Caco-2 (cell line): ENCODE measurements around the gene SMC4. TPM values are rescaled to one million over a fixed set of nuclear protein-coding genes. Genes with fewer than 3 reads are reported as not detected.

Source experiments
- BruUV-seq: library from RNA; stranded (reverse); fragments of 400-500 nt; replicated peaks from 2 replicates; lab custom pipeline; 2021; lab: Mats Ljungman, UMichigan
- CTCF ChIA-PET: fragments of 300-600 bp; sonication (Branson Sonifier 250); formaldehyde crosslinking; loops from one replicate; lab custom pipeline; 2022; ENCODE audit warnings: antibody characterized with exemption; lab: Charles Lee
- POLR2A ChIA-PET: fragments of 300-600 bp; sonication (Branson Sonifier 250); formaldehyde crosslinking; loops from one replicate; lab custom pipeline; 2022; ENCODE audit warnings: antibody characterized with exemption; lab: Charles Lee
- DNase-seq, 2 experiments: peaks; one replicate each; pipeline versions ENCODE4 v3.0.0 to v3.0.0-alpha.2; 2020 to 2022
- H3K27me3 ChIP-seq: replicated peaks from 2 replicates; pipeline ENCODE4 v1.6.0; 2011; ENCODE audit warnings: low read length; ENCODE audit not compliant: control insufficient read depth, insufficient read depth
- H3K36me3 ChIP-seq: 2 replicates; pipeline ENCODE4 v1.5.1; 2011; ENCODE audit warnings: low read length; ENCODE audit not compliant: control insufficient read depth, insufficient read depth
- H3K4me1 ChIP-seq: fragments of 250-450 bp; sonication (Bioruptor Pico); 2 replicates; pipeline ENCODE4 v1.5.1; 2020; ENCODE audit warnings: mild to moderate bottlenecking
- H3K4me3 ChIP-seq: 2 replicates; pipeline ENCODE4 v1.5.1; 2011; ENCODE audit warnings: low read depth, mild to moderate bottlenecking, control low read depth, low read length
- H3K9me3 ChIP-seq: fragments of 250-450 bp; sonication (Bioruptor Pico); 2 replicates; pipeline ENCODE4 v1.5.1; 2020; ENCODE audit warnings: mild to moderate bottlenecking, moderate library complexity
- H3K27ac Mint-ChIP-seq: one replicate; pipeline ENCODE4 v1.8.0; 2022; ENCODE audit warnings: mixed read lengths; ENCODE audit not compliant: unreplicated experiment
- H3K27me3 Mint-ChIP-seq: one replicate; pipeline ENCODE4 v1.8.0; 2022; ENCODE audit warnings: mixed read lengths; ENCODE audit not compliant: insufficient read depth, unreplicated experiment
- H3K36me3 Mint-ChIP-seq: one replicate; pipeline ENCODE4 v1.8.0; 2022; ENCODE audit warnings: mild to moderate bottlenecking, mixed read lengths; ENCODE audit not compliant: insufficient read depth, unreplicated experiment
- H3K4me1 Mint-ChIP-seq: one replicate; pipeline ENCODE4 v1.8.0; 2022; ENCODE audit warnings: low read depth, mixed read lengths; ENCODE audit not compliant: unreplicated experiment
- H3K4me3 Mint-ChIP-seq: one replicate; pipeline ENCODE4 v1.8.0; 2022; ENCODE audit warnings: mild to moderate bottlenecking, moderate library complexity, mixed read lengths; ENCODE audit not compliant: unreplicated experiment
- H3K9me3 Mint-ChIP-seq: one replicate; pipeline ENCODE4 v1.8.0; 2022; ENCODE audit warnings: mixed read lengths; ENCODE audit not compliant: unreplicated experiment
- CTCF ChIP-seq, 2 experiments: fragments of 200-600 bp in 1 of 2; IDR thresholded peaks; 1 replicate in 1 of 2; 2 replicates in 1 of 2; pipeline versions ENCODE4 v1.5.1 to v1.8.0; 2011 to 2022; ENCODE audit warnings: antibody characterized with exemption in 1 of 2, control low read depth in 1 of 2, inconsistent platforms in 1 of 2, low read depth in 1 of 2, low read length in 1 of 2, mild to moderate bottlenecking in 1 of 2, moderate library complexity in 1 of 2; ENCODE audit not compliant: insufficient read depth in 1 of 2, severe bottlenecking in 1 of 2, unreplicated experiment in 1 of 2
- intact Hi-C: fragments of 100-400 bp; cut with micrococcal nuclease; formaldehyde crosslinking; loops from one replicate; pipeline ENCODE4 v1.10.0; 2022; ENCODE audit not compliant: unreplicated experiment
- total RNA-seq: library from RNA; stranded (reverse); gene quantifications from 2 replicates; pipeline ENCODE4 v1.2.3, GENCODE V29; 2022

Gene SMC4
- total RNA-seq, 1 experiment from 2014 or later, result 133 TPM

GRCh38 chr3:160455846-160456245 lies 56.4 kb downstream of the SMC4 start:
- no peaks in the 10 kb centered on the region for H3K27me3 ChIP-seq
- ChIA-PET POLR2A (no interaction called here), CTCF (no interaction called here)
- no peak overlapping the region for H3K4me3 ChIP-seq
- Mint-ChIP-seq H3K4me1 (no peaks in the 10 kb centered on the region), H3K9me3 (no peaks in the 10 kb centered on the region), H3K27me3 (peaks cover 11% of the 10 kb centered on the region), H3K36me3 (no peaks in the 10 kb centered on the region), H3K4me3 (no peak overlapping the region), H3K27ac (no peak overlapping the region)
- no TSS peak for BruUV-seq
- intact Hi-C loops, result no loop called here
- TF ChIP-seq CTCF (IDR thresholded peaks at IDR 0.05; ENCODE audit: insufficient read depth in 1 of 2, low read depth in 1 of 2, low read length in 1 of 2, severe bottlenecking in 1 of 2, unreplicated experiment in 1 of 2), result no peak
- H3K9me3 ChIP-seq, result no peaks in the 10 kb centered on the region
- DNase-seq, result no peak
- H3K4me1 ChIP-seq, result no peaks in the 10 kb centered on the region
- no peaks in the 10 kb centered on the region for H3K36me3 ChIP-seq

DNA sequence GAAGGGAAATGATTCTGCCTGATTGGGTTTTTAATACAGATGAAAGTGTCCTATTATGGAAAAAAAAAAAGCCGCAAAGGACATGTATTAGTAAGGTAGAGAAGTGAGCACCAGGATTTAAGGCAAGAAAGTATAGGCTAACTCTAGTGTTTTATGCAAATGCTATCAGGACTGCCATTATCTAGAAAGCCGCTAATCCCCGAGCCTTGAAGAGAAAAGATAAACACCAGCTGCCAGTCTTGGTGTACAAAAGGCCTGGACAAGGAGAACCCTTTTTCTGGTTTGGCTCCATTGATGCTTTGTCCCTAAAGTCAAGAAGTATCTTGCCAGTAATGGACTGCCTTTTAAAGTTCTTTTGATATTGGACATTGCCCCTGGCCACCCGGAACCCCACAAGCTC lies 58.7 kb downstream of the SMC4 start:
- Histone ChIP-seq H3K27me3 (no peaks in the 10 kb centered on the region), H3K4me3 (no peak overlapping the region), H3K9me3 (no peaks in the 10 kb centered on the region), H3K36me3 (no peaks in the 10 kb centered on the region), H3K4me1 (no peaks in the 10 kb centered on the region)
- CTCF ChIA-PET, result no interaction called here
- POLR2A ChIA-PET, result no interaction called here
- Mint-ChIP-seq H3K9me3 (no peaks in the 10 kb centered on the region), H3K27me3 (peaks cover 11% of the 10 kb centered on the region), H3K4me3 (no peak overlapping the region), H3K4me1 (no peaks in the 10 kb centered on the region), H3K36me3 (no peaks in the 10 kb centered on the region), H3K27ac (no peak overlapping the region)
- DNase-seq, result no peak
- no peak for TF ChIP-seq CTCF (IDR thresholded peaks at IDR 0.05; ENCODE audit: insufficient read depth in 1 of 2, low read depth in 1 of 2, low read length in 1 of 2, severe bottlenecking in 1 of 2, unreplicated experiment in 1 of 2)
- BruUV-seq, result no TSS peak
- intact Hi-C loops, result no loop called here

DNA sequence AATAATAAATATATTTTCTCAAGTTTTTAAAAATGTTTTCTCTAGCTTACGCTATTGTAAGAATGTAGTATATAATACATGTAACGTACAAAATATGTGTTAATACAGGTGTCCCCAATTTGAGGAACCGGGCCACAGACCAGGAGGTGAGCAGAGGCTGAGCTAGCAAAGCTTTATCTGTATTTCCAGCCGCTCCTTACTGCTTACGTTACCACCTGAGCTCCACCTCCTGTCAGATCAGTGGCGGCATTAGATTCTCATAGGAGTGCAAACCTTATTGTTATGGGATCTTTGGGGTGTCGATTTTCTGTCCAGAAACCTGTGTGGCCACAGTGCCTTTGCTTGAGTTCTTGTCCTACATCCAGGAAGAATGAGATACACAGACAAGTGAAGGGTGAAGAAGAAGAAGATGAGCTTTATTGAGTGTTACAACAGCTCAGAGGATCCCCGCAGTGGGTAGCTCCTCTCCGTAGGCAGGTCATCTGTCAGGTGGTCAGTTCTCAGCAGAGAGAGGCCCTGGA lies 60.1 kb downstream of the SMC4 start:
- no peaks in the 10 kb centered on the region for H3K27me3 ChIP-seq
- Mint-ChIP-seq H3K4me3 (no peak overlapping the region), H3K9me3 (no peaks in the 10 kb centered on the region), H3K4me1 (no peaks in the 10 kb centered on the region), H3K36me3 (no peaks in the 10 kb centered on the region), H3K27me3 (peaks cover 11% of the 10 kb centered on the region), H3K27ac (no peak overlapping the region)
- no TSS peak for BruUV-seq
- CTCF ChIA-PET, result no interaction called here
- intact Hi-C loops, result no loop called here
- TF ChIP-seq CTCF (IDR thresholded peaks at IDR 0.05; ENCODE audit: insufficient read depth in 1 of 2, low read depth in 1 of 2, low read length in 1 of 2, severe bottlenecking in 1 of 2, unreplicated experiment in 1 of 2), result no peak
- H3K4me1 ChIP-seq, result no peaks in the 10 kb centered on the region
- H3K4me3 ChIP-seq, result no peak overlapping the region
- DNase-seq, result no peak
- POLR2A ChIA-PET, result interaction anchor here (0.6 kb wide), 1 partner anchor 1905 kb away, joined by 4 read pairs; no protein-coding TSS in a partner anchor
- H3K9me3 ChIP-seq, result no peaks in the 10 kb centered on the region
- H3K36me3 ChIP-seq, result no peaks in the 10 kb centered on the region
